ENCODE measurements around the gene SCIN.
"Not testable (repeated sequence)": the region's sequence is repeated elsewhere in the genome, so short reads cannot be mapped to it uniquely, and the experiment has no call there.

The SCIN gene

DNA sequence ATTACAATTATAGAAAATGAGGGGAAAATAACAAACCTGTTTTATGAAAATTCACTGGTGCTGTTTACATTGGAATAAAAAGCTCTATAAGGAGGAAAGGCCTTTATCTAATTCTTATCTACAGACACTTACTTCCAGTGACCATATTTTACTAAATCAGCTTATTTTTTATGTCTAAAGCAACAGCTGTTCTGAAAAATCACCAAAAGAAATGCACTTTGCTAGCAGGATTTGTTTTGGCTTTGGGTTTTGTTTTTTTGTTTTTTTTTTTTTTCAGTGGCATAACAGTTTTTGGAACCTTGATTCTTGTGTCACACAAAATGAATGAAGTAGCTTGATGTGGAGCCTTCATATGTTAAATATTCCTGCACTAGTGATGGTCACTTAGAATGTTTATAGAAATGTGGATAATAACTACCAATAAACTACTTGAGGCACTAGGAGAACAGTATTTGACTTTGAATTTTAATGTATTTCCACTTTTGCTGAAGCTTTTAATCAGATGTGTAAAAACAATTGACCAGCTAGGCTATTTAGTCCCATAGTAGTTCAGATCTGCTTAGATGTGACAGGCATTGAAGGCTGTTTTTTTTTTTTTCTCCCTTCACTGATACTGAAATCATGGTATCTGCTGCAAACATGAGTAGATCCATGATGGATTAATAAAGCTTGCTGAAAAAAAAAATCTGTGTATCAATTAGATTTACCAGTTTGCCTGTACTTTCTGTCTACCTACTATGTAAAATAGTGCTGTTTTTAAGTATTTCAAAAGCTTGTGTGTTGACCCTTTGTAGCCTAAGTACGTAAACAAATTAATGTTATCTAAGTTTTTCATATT, 119.7 kb downstream of the SCIN start:
- DNase-seq = no peak

DNA sequence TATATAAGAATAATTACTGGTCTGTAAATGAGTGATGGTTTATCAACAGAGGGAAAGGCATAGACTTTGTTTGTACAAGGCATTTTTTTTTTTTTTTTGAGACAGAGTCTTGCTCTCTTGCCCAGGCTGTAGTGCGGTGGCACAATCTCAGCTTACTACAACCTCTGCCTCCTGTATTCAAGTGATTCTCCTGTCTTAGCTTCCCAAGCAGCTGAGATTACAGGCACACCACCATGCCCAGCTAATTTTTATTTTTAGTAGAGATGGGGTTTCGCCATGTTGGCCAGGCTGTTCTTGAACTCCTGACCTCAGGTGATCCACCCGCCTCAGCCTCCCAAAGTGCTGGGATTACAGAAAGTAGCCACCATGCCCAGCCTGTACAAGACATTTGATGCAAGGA, 120.9 kb downstream of the SCIN start:
- DNase-seq = not testable (repeated sequence)

DNA sequence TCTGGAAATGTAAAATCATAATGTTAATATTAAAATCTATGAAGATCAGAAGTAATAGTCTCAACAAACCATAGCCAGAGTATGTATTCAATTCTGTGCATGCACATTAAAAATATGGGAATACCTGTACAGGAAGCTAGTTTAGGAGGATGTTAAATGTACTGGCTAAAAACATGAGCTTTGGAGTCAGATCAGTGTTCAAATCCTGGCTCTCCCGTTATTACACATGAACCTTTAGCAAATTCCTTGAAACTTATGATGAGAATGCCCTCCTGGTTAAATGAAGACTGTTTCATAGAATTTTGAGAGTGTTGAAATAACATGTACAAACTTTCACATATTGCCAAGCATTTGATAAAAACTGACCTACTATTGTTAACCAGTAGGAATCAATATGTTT, 121.5 kb downstream of the SCIN start:
- no peak for DNase-seq

DNA sequence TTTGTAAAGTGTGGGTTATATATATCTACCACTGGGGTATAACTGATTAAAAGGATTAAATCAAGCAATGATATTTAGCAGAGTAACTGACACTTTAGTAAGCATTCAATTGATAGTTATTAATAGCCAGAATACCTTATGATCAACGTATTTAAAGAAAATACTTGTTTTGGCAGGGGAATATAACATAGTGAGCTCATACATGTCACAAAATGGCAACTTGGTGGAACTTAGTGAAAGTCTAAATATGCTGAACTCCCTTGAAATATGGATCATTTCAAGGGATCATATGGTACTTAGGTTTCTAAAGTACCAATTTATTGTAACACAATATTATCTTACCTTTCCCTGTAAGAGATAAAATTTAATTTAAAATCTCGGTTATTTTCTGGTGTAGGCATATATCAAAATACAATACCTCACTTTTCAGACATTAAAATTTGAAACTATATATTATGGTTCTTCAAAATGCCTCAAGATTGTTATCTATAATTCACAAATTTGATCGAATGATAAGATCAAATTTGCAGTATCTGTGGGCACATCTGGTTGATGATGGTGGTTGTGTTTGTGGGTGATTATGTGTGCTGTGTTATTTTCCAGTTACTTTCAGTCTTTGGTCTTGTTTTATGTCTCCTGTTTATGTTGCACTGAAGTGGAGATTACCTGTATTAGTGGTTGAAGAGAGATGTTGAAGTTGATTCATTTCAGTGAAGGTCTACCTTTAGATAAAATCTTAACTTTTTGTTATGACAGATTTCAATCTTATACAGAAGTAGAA, 122.1 kb downstream of the SCIN start:
- no peak for DNase-seq

DNA sequence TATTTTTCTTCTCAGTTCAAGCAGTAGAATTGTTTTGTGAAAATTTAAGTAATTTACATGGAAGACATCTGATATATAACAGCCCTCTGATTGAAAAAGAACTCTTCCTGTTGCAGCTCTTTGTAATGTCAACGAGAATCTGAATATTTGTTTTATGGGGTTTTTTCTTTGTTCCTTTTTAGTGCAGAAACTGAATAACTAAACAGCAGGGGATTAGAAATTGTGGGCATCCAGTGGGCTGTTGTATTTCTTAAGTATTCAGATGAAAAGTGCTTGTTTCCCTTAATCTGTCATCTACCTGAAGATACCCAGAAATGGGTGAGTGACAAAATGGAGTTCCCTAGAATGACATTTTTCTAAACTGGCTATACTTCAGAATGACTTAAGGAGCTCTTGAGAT, 124.3 kb downstream of the SCIN start:
- no peak for DNase-seq

DNA sequence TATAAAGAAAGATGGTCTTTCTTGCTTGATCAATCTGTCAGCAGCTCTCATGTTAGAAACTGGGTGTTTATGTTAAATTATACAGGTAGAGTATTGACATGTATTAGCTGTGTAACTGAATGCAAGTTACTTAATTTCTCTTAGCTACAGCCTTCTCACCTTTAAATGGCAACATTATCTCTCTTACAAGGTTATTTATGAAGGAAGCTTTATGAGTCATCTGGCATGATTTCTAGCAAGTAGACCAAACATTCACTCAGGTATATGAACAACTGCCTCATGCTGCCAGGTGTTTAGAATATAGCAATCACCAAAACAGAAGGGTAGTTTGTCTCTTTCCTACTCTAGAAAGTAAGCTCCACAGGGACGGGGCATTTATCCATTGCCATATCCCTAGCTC, 125.4 kb downstream of the SCIN start:
- no peak for DNase-seq

DNA sequence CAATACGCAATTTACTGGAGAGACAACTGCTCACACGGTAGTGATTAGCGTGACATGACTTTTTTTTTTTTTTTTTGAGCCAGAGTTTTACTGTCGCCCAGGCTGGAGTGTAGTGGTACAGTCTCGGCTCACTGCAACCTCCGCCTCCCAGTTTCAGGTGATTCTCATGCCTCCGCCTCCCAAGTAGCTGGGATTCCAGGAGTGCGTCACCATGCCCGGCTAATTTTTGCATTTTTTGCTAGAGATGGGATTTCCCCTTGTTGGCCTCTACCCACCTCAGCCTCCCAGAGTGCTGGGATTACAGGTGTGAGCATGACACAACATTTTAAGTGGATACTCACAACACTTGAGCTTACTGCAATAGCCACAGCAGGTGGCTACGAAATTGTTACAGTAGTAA, 128.8 kb downstream of the SCIN start:
- no peak for DNase-seq

DNA sequence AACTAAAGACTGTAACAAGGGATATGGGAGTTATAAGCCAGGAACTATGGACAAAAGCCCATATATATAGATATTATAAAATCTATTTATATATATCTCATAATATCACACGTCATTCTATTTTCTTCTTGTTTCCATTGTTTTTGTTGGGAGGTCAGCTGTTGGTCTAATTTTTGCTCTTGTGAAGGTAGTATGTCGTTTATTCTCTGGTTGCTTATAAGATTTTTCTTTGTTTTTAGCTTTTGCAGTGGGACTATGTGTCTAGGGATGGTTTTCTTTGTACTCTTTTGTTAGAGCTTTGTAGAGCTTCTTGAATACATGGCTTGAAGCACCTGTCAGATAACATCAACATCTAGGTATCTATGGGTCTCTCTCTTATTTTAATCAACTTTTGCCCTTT, 130.9 kb downstream of the SCIN start:
- no peak for DNase-seq

DNA sequence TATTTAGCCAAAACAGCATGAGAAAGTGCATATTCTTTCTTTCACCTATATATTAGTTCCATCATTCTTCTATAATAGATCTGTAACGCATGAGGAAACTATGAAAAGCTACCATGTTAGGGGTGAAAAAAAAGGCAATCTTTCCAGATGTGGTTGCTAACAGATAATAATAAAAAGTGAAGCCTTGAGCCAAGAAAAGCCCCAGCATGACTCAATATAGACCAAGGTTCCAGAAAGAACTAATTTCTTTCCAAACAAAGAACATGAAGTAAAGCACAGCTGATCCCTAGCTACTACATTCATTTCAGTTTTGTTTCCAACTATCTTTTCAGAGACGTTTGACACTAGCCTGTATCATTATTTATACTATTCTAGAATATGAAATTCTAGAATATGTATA, 133.4 kb downstream of the SCIN start:
- no peak for DNase-seq

DNA sequence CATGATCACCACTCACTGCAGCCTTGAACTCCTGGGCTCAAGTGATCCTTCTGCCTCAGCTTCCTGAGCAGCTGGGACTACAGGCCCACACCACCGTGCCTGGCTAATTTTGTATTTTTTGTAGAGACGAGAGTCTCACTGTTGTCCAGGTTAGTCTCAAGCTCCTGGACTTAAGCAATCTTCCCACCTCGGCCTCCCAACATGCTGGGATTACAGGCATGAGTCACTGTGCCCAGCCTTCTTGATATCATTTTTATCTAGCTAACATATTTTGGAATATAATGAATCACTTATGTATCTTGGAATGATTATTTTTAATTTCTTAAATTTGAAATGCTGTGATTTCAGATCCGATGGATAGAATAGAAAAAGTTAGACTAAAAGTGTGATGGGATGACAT, 135.4 kb downstream of the SCIN start:
- DNase-seq = no peak

DNA sequence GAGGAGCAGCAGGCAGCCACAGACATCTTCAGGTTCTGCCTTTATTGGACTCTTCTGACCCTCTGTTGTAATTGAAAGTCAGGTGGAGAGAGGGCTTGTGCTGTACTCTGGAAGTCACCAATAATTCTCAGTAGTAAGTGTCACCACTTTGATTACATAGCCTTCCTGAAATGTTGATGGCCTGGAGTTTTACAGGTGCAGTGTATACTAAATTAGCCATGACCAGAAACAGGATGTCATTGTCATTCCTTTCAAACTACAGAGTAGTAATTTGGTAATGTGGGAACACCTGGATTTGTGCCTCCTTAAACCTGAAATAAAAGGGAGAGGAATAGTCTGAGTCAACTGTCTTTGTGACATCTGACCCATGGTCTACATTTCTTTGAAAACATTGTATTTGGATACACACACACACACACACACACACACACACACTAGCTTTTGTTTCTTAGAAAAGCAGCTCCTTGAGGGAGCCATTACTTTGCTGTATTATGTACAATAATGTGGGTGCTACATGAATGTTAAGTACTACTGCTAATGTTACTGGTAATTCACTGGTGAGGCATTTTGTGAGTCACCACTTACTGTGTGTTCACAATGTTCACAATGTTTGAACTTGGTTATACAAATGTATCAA, 136.5 kb downstream of the SCIN start:
- DNase-seq = no peak

DNA sequence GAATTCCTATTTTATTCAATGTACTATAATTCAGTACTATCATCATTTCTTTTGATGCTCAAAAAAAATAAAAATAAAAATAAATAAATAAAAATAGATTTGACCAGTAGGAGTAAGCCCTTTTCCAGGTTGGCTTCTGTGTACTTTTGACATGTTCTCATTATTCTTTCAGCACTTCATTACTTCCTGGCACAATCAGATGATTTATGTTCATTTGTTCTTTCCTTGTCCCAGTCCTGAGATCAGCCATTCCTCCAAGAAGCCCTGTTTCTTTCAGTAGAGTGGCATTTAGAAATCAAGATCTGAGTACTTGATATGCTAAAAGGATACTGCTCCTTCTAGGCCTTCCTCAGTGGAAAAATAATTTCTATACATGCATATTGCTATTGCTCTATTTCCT, 137.8 kb downstream of the SCIN start:
- no peak for DNase-seq

Data from 8988T (cell line).